Breast epithelium (tissue), 3 donors: Measurements from ENCODE around the gene TMEM150B.

Experiments
- POLR2A ChIP-seq: fragments of 450-650 bp; IDR thresholded peaks from one replicate; pipeline ENCODE4 v1.6.1; 2016; ENCODE audit warnings: antibody characterized with exemption, mild to moderate bottlenecking, moderate library complexity
- POLR2AphosphoS5 ChIP-seq, 3 donors: sonication (generic); formaldehyde crosslinking; IDR thresholded peaks; one replicate each; pipeline ENCODE4 v1.6.1; 2017; ENCODE audit warnings: antibody characterized with exemption in 3 of 3
- TF ChIP-seq, protein P1 (sequence below), 3 donors: fragments of 450-650 bp; IDR thresholded peaks; one replicate each; pipeline ENCODE4 v1.5.1; 2016 to 2017; ENCODE audit warnings: antibody characterized with exemption in 3 of 3, mild to moderate bottlenecking in 3 of 3, moderate library complexity in 3 of 3

DNA sequence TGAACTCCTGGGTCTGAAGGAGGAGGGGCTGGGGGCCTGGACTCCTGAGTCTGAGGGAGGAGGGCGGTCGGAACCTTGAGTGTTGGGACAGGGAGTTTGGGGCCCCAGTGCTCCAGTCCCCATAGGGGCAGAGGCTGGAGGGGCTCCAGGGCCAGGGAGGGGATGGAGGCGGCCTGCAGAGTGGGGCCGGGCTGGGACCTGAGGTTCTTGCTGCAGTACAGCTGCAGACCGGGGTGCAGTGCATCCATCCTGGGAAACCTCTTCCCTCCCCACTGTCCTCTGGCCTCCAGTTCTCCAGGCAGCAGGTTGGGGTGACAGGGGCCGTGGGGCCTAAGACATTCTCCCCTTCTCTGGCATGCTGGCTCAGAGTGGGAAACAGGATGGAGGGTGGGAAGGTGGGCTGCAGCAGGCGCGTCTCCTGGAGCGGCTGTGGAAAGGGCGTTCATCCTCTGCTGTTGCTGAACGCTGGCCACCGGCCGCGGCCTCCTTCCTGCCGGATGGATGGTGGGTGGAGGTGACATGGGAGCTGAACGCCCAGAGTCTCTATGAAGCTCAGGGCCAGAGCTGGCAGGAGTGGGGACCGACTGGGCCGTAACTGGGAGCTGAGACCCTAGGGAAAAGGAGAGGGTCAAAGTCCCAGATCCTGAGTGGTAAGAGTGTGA is 39.8 kb downstream of the TMEM150B start:
- TF ChIP-seq, protein P1, sequence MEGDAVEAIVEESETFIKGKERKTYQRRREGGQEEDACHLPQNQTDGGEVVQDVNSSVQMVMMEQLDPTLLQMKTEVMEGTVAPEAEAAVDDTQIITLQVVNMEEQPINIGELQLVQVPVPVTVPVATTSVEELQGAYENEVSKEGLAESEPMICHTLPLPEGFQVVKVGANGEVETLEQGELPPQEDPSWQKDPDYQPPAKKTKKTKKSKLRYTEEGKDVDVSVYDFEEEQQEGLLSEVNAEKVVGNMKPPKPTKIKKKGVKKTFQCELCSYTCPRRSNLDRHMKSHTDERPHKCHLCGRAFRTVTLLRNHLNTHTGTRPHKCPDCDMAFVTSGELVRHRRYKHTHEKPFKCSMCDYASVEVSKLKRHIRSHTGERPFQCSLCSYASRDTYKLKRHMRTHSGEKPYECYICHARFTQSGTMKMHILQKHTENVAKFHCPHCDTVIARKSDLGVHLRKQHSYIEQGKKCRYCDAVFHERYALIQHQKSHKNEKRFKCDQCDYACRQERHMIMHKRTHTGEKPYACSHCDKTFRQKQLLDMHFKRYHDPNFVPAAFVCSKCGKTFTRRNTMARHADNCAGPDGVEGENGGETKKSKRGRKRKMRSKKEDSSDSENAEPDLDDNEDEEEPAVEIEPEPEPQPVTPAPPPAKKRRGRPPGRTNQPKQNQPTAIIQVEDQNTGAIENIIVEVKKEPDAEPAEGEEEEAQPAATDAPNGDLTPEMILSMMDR (IDR thresholded peaks at IDR 0.05) = no peak
- TF ChIP-seq POLR2AphosphoS5 (IDR thresholded peaks at IDR 0.05) (no peak), POLR2A (no peak)
